ENCODE data around the gene PPP1R8.

GRCh38 chr1:27830621-27831440, at the start of gene PPP1R8:
- TF ChIP-seq MAX (IDR thresholded peaks at IDR 0.05; ENCODE audit: low read depth, low read length) (peak; percentile 72), CTCF (IDR thresholded peaks at IDR 0.05; ENCODE audit: low read depth, low read length) (no peak), POLR2A (IDR thresholded peaks at IDR 0.05; ENCODE audit: extremely low read depth, insufficient read length) (peak; percentile 95), MYC (IDR thresholded peaks at IDR 0.05; ENCODE audit: low read depth, low read length) (peak; percentile 85)
